Tibial nerve (tissue), 4 donors: ENCODE results near the gene JARID2.

ENCODE experiments used
- CTCF ChIP-seq, 5 experiments: fragments of 200-600 bp in 3 of 5; fragments of 450-650 bp in 2 of 5; sonication (generic) in 3 of 5; IDR thresholded peaks; one replicate each; pipeline ENCODE4 v1.5.1; 2016 to 2019; ENCODE audit warnings: antibody characterized with exemption in 5 of 5, mild to moderate bottlenecking in 3 of 5, moderate library complexity in 2 of 5
- EP300 ChIP-seq, 2 donors: sonication (generic); formaldehyde crosslinking; IDR thresholded peaks; one replicate each; pipeline ENCODE4 v1.6.1; 2017; ENCODE audit warnings: antibody characterized with exemption in 2 of 2, mild to moderate bottlenecking in 1 of 2
- POLR2A ChIP-seq, 2 donors: fragments of 450-650 bp; IDR thresholded peaks; one replicate each; pipeline ENCODE4 v1.6.1; 2017; ENCODE audit warnings: antibody characterized with exemption in 2 of 2, mild to moderate bottlenecking in 2 of 2, moderate library complexity in 2 of 2

- TF ChIP-seq POLR2A (IDR thresholded peaks at IDR 0.05): no peak
- TF ChIP-seq CTCF (IDR thresholded peaks at IDR 0.05): no peak
- no peak for TF ChIP-seq EP300 (IDR thresholded peaks at IDR 0.05)
These were observed 150.9 kb downstream of the JARID2 start for GRCh38 chr6:15396808-15397207.
